Thymus (tissue), 11 donors: Measurements from ENCODE around the gene SIRPD. TPM values are rescaled to one million over a fixed set of nuclear protein-coding genes. Genes with fewer than 3 reads are reported as not detected.
"Not testable (repeated sequence)": the region's sequence is repeated elsewhere in the genome, so short reads cannot be mapped to it uniquely, and the experiment has no call there.

Experiments
- DNase-seq, 9 donors: peaks; one replicate each; pipeline ENCODE4 v3.0.0-alpha.2; 2013; ENCODE audit warnings: low spot score in 9 of 9, low read depth in 6 of 9, missing footprints in 1 of 9
- H3K27ac ChIP-seq, 2 donors: one replicate each; pipeline ENCODE4 v1.5.1; 2013; ENCODE audit warnings: control low read depth in 1 of 2, low read depth in 1 of 2, low read length in 1 of 2, mild to moderate bottlenecking in 1 of 2, moderate library complexity in 1 of 2
- H3K27me3 ChIP-seq, 2 donors: one replicate each; pipeline ENCODE4 v1.5.1; 2013; ENCODE audit warnings: low read length in 1 of 2; ENCODE audit not compliant: control insufficient read depth in 2 of 2, insufficient read depth in 1 of 2
- H3K36me3 ChIP-seq, 2 donors: one replicate each; pipeline ENCODE4 v1.5.1; 2013; ENCODE audit warnings: low read length in 1 of 2, mild to moderate bottlenecking in 1 of 2, moderate library complexity in 1 of 2; ENCODE audit not compliant: control insufficient read depth in 2 of 2, insufficient read depth in 2 of 2
- H3K4me1 ChIP-seq, 2 donors: one replicate each; pipeline ENCODE4 v1.5.1; 2013; ENCODE audit warnings: low read length in 2 of 2; ENCODE audit not compliant: control insufficient read depth in 2 of 2, insufficient read depth in 2 of 2
- H3K4me3 ChIP-seq, 2 donors: one replicate each; pipeline ENCODE4 v1.5.1; 2013; ENCODE audit warnings: low read length in 2 of 2, control low read depth in 1 of 2, mild to moderate bottlenecking in 1 of 2
- H3K9me3 ChIP-seq, 2 donors: one replicate each; pipeline ENCODE4 v1.5.1; 2013; ENCODE audit warnings: low read length in 1 of 2, mild to moderate bottlenecking in 1 of 2; ENCODE audit not compliant: control insufficient read depth in 2 of 2, insufficient read depth in 1 of 2
- WGBS: extraction: QIAGEN DNeasy Blood & Tissue Kit; methylation state at CpG from one replicate; pipeline ENCODE4 v1.1.7; 2013; 5-methylcytosine and 5-hydroxymethylcytosine counted together
- polyA plus RNA-seq: library from polyadenylated mRNA; stranded (reverse); fragments of 200-250 nt; gene quantifications from one replicate; pipeline ENCODE4 v1.2.3, GENCODE V29; 2013
- total RNA-seq: library from RNA; stranded (reverse); fragments of 120-200 nt; gene quantifications from one replicate; pipeline ENCODE4 v1.2.4, GENCODE V29; 2013
- donor health status: healthy.

Gene SIRPD
- total and polyA plus RNA-seq, 2 donors, result 0.14 to 0.46 TPM

- 80% methylated on average over 1 of the region's 1 CpG for WGBS
- DNase-seq, result not testable (repeated sequence)
Measured at GRCh38 chr20:1576003-1576402, 18.5 kb upstream of the SIRPD start.

GRCh38 chr20:1571583-1571982 lies 14.1 kb upstream of the SIRPD start:
- not testable (repeated sequence) for H3K9me3 ChIP-seq, H3K27ac ChIP-seq
- WGBS, result 95% methylated on average over 8 of the region's 8 CpGs

More at GRCh38 chr20:1576003-1576402, 18.5 kb upstream of the SIRPD start:
- not testable (repeated sequence) for H3K27ac ChIP-seq, H3K36me3 ChIP-seq, H3K9me3 ChIP-seq, H3K4me1 ChIP-seq, H3K27me3 ChIP-seq, H3K4me3 ChIP-seq

GRCh38 chr20:1569415-1569881 lies 11.9 kb upstream of the SIRPD start:
- 78% methylated on average over 7 of the region's 7 CpGs for WGBS
- H3K4me3 ChIP-seq, result no peak overlapping the region
- H3K36me3 ChIP-seq, result no peaks in the 10 kb centered on the region
- no peak overlapping the region for H3K27ac ChIP-seq
- H3K9me3 ChIP-seq, result no peaks in the 10 kb centered on the region
- H3K4me1 ChIP-seq, result no peaks in the 10 kb centered on the region
- peak in 1 of 9 donors; percentile 1 for DNase-seq
- no peaks in the 10 kb centered on the region for H3K27me3 ChIP-seq

More at GRCh38 chr20:1571583-1571982, 14.1 kb upstream of the SIRPD start:
- not testable (repeated sequence) for H3K4me3 ChIP-seq, H3K4me1 ChIP-seq, H3K36me3 ChIP-seq, H3K27me3 ChIP-seq
- DNase-seq, result peak in 1 of 9 donors; percentile 0

- Histone ChIP-seq H3K9me3 (no peaks in the 10 kb centered on the region), H3K36me3 (no peaks in the 10 kb centered on the region), H3K4me1 (no peaks in the 10 kb centered on the region), H3K27ac (no peak overlapping the region), H3K27me3 (no peaks in the 10 kb centered on the region), H3K4me3 (no peak overlapping the region)
- WGBS, result 94% methylated on average over 1 of the region's 1 CpG
- no peak for DNase-seq
Measured at GRCh38 chr20:1568163-1568490, 10.6 kb upstream of the SIRPD start.

GRCh38 chr20:1567392-1568162 lies 10.1 kb upstream of the SIRPD start:
- WGBS, result 88% methylated on average over 6 of the region's 6 CpGs
- H3K4me3 ChIP-seq, result no peak overlapping the region
- no peaks in the 10 kb centered on the region for H3K36me3 ChIP-seq
- peak in 1 of 9 donors; percentile 1 for DNase-seq
- H3K4me1 ChIP-seq, result no peaks in the 10 kb centered on the region
- H3K9me3 ChIP-seq, result no peaks in the 10 kb centered on the region
- no peak overlapping the region for H3K27ac ChIP-seq
- H3K27me3 ChIP-seq, result no peaks in the 10 kb centered on the region

GRCh38 chr20:1566701-1567100 lies 9.2 kb upstream of the SIRPD start:
- H3K36me3 ChIP-seq, result no peaks in the 10 kb centered on the region
- WGBS, result 94% methylated on average over 2 of the region's 2 CpGs
- no peaks in the 10 kb centered on the region for H3K4me1 ChIP-seq
- no peak overlapping the region for H3K27ac ChIP-seq
- no peak for DNase-seq
- no peak overlapping the region for H3K4me3 ChIP-seq
- H3K27me3 ChIP-seq, result no peaks in the 10 kb centered on the region
- no peaks in the 10 kb centered on the region for H3K9me3 ChIP-seq

GRCh38 chr20:1565461-1565860 lies 8.0 kb upstream of the SIRPD start:
- H3K27me3 ChIP-seq, result no peaks in the 10 kb centered on the region
- no peak for DNase-seq
- H3K4me1 ChIP-seq, result no peaks in the 10 kb centered on the region
- H3K9me3 ChIP-seq, result no peaks in the 10 kb centered on the region
- H3K36me3 ChIP-seq, result no peaks in the 10 kb centered on the region
- 98% methylated on average over 2 of the region's 2 CpGs for WGBS
- no peak overlapping the region for H3K4me3 ChIP-seq
- H3K27ac ChIP-seq, result no peak overlapping the region

- 99% methylated on average over 2 of the region's 2 CpGs for WGBS
- Histone ChIP-seq H3K4me3 (no peak overlapping the region), H3K9me3 (no peaks in the 10 kb centered on the region), H3K27ac (no peak overlapping the region), H3K27me3 (no peaks in the 10 kb centered on the region), H3K36me3 (no peaks in the 10 kb centered on the region), H3K4me1 (no peaks in the 10 kb centered on the region)
- DNase-seq, result no peak
Measured at GRCh38 chr20:1563598-1563997, 6.1 kb upstream of the SIRPD start.

GRCh38 chr20:1562622-1563021 lies 5.1 kb upstream of the SIRPD start:
- no peak for DNase-seq
- no peaks in the 10 kb centered on the region for H3K4me1 ChIP-seq
- H3K27me3 ChIP-seq, result no peaks in the 10 kb centered on the region
- no peak overlapping the region for H3K4me3 ChIP-seq
- no peak overlapping the region for H3K27ac ChIP-seq
- no peaks in the 10 kb centered on the region for H3K9me3 ChIP-seq
- WGBS, result 97% methylated on average over 2 of the region's 2 CpGs
- H3K36me3 ChIP-seq, result no peaks in the 10 kb centered on the region
